ENCODE data around the gene LRSAM1.

The LRSAM1 gene

DNA sequence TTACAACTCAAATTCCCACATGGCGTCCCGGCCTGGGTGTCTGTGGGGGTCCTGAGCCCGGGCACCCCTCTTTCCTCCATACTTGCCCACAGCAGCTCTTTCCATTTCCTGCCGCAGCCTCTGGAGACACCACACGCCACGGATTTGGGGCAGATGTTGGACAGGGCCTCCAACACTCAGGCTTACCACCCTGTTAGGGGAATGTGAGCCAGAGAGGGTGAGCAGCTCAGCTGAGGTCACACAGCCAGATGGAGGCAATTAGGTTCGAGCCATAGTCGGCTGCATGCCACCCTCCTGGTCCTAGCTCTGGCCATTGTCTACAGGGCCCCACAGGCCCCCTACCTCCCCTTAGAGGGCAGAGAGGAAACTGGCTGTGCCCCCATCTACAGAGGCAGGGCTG, 85.2 kb downstream of the LRSAM1 start:
- TF ChIP-seq, protein P1, sequence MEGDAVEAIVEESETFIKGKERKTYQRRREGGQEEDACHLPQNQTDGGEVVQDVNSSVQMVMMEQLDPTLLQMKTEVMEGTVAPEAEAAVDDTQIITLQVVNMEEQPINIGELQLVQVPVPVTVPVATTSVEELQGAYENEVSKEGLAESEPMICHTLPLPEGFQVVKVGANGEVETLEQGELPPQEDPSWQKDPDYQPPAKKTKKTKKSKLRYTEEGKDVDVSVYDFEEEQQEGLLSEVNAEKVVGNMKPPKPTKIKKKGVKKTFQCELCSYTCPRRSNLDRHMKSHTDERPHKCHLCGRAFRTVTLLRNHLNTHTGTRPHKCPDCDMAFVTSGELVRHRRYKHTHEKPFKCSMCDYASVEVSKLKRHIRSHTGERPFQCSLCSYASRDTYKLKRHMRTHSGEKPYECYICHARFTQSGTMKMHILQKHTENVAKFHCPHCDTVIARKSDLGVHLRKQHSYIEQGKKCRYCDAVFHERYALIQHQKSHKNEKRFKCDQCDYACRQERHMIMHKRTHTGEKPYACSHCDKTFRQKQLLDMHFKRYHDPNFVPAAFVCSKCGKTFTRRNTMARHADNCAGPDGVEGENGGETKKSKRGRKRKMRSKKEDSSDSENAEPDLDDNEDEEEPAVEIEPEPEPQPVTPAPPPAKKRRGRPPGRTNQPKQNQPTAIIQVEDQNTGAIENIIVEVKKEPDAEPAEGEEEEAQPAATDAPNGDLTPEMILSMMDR (conservative IDR thresholded peaks at IDR 0.05; ENCODE audit: low read depth, low read length), result no peak
- H3K4me3 ChIP-seq (ENCODE audit: low read length), result no peak overlapping the region
- DNase-seq (ENCODE audit: low read depth), result no peak

DNA sequence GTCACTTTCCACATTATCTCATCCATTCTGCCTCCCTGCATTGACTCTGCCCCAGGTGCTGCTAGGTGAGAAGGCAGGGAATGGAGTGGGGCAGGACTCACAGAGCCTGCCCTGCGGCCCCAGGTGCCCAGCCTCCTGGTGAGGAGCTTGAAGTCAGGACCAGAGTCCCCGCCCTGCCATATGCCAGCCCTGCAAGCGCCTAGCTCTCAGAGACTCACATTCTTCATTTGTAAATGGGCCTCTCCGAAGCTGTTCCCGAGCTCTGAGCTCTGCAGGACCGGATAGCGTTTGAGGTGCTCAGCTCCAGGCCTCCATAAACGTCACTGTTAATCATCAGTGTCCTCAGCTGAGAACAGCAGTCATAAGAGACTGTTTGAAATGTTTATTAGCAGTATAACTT, 85.7 kb downstream of the LRSAM1 start:
- TF ChIP-seq, protein P1 (conservative IDR thresholded peaks at IDR 0.05; ENCODE audit: low read depth, low read length), result no peak
- no peak for DNase-seq (ENCODE audit: low read depth)

DNA sequence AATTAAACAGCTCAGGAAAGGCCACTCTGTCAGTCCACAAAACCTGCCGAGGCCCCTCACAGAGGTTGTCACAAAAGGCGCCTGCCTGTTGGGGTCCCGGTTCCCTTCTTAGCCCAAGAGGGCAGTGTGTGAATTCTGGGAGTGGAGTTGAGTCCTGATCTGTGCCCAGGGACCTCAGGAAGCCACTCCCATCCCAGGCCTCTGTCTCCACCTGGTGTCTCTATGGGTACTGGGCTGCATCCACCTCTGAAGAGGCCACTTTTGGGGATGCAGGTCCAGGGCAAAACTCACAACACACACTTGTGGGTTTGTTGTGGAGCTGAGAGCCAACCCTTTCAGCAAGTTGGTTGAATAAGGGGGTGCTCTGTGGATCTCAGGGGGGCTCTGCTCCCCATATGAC, 86.5 kb downstream of the LRSAM1 start:
- no peak overlapping the region for H3K4me3 ChIP-seq (ENCODE audit: low read length)
- TF ChIP-seq, protein P1 (conservative IDR thresholded peaks at IDR 0.05; ENCODE audit: low read depth, low read length), result peak; percentile 39
- DNase-seq (ENCODE audit: low read depth), result no peak

More for the DNA sequence above, 85.7 kb downstream of the LRSAM1 start:
- no peak overlapping the region for H3K4me3 ChIP-seq (ENCODE audit: low read length)

DNA sequence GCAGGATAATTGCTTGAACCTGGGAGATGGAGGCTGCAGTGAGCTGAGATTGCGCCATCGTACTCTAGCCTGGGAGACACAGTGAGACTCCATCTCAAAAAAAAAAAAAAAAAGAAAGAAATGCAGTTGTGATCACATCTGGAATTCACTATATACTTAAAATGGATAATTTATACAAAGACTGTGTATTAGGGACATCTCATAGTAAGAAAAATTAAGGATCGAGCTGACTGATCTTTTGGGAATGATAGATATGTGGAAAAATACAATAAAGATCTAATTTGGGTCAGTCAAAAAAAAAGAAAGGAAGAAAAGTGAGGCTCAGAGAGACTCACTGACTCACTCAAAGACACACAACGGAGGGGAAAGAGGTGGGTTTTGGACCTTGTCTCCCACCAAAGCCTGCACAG, 87.5 kb downstream of the LRSAM1 start:
- H3K4me3 ChIP-seq (ENCODE audit: low read length), result no peak overlapping the region
- TF ChIP-seq, protein P1 (conservative IDR thresholded peaks at IDR 0.05; ENCODE audit: low read depth, low read length), result no peak
- no peak for DNase-seq (ENCODE audit: low read depth)

DNA sequence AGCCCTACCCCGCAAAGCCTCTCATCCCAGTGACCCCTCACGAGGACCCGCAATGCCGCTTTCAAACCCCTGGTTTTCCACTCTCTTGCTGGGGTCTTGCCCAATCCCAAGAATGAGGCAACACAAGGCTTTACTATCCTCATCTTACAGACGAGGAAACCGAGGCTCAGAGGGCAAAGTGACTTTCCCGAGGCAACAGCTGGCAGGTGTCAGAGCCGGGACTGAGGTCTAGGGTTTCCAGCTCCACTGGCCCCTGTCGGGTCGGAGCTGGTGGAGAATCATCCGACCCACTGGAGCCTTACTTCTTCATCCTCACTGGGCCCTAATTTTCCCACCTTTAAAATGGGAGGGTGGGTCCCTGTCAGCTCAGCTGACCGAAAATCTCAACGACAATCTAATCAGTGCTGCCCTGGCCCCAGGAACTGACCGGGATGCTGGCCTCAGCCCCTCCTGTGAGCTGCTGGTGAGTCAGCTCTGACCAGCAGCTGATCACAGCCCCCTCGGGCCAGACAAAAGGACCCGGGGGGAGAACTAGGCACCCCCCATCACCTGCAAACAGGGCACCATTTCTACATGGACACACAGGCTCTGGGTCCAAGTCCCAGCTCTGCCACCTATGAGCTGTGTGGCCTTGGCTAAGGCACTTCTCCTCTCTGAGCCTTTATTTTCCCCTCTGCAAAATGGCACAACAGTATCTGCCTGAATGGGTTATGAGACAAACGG, 88.1 kb downstream of the LRSAM1 start:
- no peak for DNase-seq (ENCODE audit: low read depth)
- TF ChIP-seq, protein P1 (conservative IDR thresholded peaks at IDR 0.05; ENCODE audit: low read depth, low read length), result no peak
- H3K4me3 ChIP-seq (ENCODE audit: low read length), result no peak overlapping the region

DNA sequence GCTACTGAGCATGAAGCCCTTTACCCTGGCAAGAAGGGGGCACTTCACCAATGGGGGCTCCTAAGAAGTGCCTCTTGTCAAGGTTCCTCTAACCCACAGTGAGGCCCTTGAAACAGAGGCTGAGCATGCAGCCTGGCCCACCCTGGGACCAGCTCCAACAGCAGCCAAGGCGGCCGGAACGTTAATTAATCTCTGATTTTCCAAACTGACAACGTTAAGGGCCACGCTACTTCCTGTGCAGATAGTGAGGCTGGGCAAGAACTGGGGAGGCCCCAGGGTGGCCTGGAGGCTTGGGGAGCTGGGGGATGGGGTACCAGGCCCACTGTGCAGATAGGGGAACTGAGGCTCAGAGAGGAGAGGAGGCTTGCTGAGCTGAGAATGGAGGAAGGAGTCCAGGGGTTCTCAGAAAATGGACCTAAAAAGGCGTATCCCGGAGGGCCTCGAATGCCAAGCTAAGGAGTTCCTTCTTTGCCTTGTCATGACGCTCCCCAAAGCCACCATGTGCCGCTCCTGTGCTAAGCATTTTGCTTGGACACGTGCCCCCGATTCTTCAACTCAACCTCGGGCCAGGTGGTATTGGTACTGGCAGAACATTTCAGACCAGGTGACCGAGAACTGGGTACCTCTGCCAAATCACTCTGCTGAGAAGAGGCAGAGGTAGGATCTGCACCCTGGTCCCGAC, 88.8 kb downstream of the LRSAM1 start:
- H3K4me3 ChIP-seq (ENCODE audit: low read length), result no peak overlapping the region
- no peak for DNase-seq (ENCODE audit: low read depth)

More for the DNA sequence above, 88.8 kb downstream of the LRSAM1 start:
- TF ChIP-seq, protein P1 (conservative IDR thresholded peaks at IDR 0.05; ENCODE audit: low read depth, low read length), result no peak

Measured in retinal pigment epithelial cell (primary cell).